ENCODE results near the gene PADI6.

- TF ChIP-seq, protein P1, sequence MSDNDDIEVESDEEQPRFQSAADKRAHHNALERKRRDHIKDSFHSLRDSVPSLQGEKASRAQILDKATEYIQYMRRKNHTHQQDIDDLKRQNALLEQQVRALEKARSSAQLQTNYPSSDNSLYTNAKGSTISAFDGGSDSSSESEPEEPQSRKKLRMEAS (IDR thresholded peaks at IDR 0.05), result no peak
- TF ChIP-seq, protein P2, sequence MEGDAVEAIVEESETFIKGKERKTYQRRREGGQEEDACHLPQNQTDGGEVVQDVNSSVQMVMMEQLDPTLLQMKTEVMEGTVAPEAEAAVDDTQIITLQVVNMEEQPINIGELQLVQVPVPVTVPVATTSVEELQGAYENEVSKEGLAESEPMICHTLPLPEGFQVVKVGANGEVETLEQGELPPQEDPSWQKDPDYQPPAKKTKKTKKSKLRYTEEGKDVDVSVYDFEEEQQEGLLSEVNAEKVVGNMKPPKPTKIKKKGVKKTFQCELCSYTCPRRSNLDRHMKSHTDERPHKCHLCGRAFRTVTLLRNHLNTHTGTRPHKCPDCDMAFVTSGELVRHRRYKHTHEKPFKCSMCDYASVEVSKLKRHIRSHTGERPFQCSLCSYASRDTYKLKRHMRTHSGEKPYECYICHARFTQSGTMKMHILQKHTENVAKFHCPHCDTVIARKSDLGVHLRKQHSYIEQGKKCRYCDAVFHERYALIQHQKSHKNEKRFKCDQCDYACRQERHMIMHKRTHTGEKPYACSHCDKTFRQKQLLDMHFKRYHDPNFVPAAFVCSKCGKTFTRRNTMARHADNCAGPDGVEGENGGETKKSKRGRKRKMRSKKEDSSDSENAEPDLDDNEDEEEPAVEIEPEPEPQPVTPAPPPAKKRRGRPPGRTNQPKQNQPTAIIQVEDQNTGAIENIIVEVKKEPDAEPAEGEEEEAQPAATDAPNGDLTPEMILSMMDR (IDR thresholded peaks at IDR 0.05 in 2 of 3, conservative IDR thresholded peaks at IDR 0.05 in 1 of 3; ENCODE audit: borderline replicate concordance in 1 of 3, insufficient read depth in 1 of 3, low read depth in 2 of 3, low read length in 2 of 3), result no peak
- TF ChIP-seq, protein P3, sequence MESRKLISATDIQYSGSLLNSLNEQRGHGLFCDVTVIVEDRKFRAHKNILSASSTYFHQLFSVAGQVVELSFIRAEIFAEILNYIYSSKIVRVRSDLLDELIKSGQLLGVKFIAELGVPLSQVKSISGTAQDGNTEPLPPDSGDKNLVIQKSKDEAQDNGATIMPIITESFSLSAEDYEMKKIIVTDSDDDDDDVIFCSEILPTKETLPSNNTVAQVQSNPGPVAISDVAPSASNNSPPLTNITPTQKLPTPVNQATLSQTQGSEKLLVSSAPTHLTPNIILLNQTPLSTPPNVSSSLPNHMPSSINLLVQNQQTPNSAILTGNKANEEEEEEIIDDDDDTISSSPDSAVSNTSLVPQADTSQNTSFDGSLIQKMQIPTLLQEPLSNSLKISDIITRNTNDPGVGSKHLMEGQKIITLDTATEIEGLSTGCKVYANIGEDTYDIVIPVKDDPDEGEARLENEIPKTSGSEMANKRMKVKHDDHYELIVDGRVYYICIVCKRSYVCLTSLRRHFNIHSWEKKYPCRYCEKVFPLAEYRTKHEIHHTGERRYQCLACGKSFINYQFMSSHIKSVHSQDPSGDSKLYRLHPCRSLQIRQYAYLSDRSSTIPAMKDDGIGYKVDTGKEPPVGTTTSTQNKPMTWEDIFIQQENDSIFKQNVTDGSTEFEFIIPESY (IDR thresholded peaks at IDR 0.05; ENCODE audit: extremely low read depth, insufficient replicate concordance, low read length), result no peak
- no peak for TF ChIP-seq POLR2A (IDR thresholded peaks at IDR 0.05; ENCODE audit: borderline replicate concordance, extremely low read depth, insufficient read depth, insufficient read length)
- TF ChIP-seq POLR2AphosphoS5 (IDR thresholded peaks at IDR 0.05; ENCODE audit: low read depth, low read length), result no peak
- TF ChIP-seq ZFX (IDR thresholded peaks at IDR 0.05), result no peak
- TF ChIP-seq SP1 (IDR thresholded peaks at IDR 0.05; ENCODE audit: low read depth), result no peak
- no peak for TF ChIP-seq SIN3A (IDR thresholded peaks at IDR 0.05; ENCODE audit: low read depth)
Measured at GRCh38 chr1:17363771-17364170, 8.2 kb upstream of the PADI6 start.

Data from HCT116 (cell line).